PFSK-1 (cell line): ENCODE data around the gene OR10Z1.

Experiments
- FOXP2 ChIP-seq: optimal IDR thresholded peaks from 2 replicates; pipeline ENCODE3; 2011; ENCODE audit warnings: borderline replicate concordance, control low read depth, inconsistent platforms; ENCODE audit not compliant: insufficient read depth; ENCODE audit errors: extremely low read length, extremely low read depth
- POLR2AphosphoS5 ChIP-seq: IDR thresholded peaks from 2 replicates; pipeline ENCODE4 v1.6.1; 2012; ENCODE audit warnings: low read depth, mild to moderate bottlenecking, control low read depth, low read length, moderate library complexity
- SIN3A ChIP-seq: IDR thresholded peaks from 2 replicates; pipeline ENCODE4 v1.6.1; 2012; ENCODE audit warnings: mild to moderate bottlenecking, low read length, moderate library complexity, borderline replicate concordance; ENCODE audit not compliant: insufficient read depth
- TAF1 ChIP-seq: IDR thresholded peaks from 2 replicates; pipeline ENCODE4 v1.6.1; 2012; ENCODE audit warnings: low read length, control low read depth, borderline replicate concordance; ENCODE audit not compliant: insufficient read depth
- TF ChIP-seq, protein P1 (sequence below), 2 experiments: IDR thresholded peaks; 2 replicates each; pipeline versions ENCODE4 v1.6.1 to v1.8.0; 2011 to 2012; ENCODE audit warnings: low read depth in 2 of 2, low read length in 2 of 2, control low read depth in 1 of 2, inconsistent platforms in 1 of 2, mild to moderate bottlenecking in 1 of 2, moderate library complexity in 1 of 2; ENCODE audit not compliant: insufficient read depth in 1 of 2

Gene OR10Z1

DNA sequence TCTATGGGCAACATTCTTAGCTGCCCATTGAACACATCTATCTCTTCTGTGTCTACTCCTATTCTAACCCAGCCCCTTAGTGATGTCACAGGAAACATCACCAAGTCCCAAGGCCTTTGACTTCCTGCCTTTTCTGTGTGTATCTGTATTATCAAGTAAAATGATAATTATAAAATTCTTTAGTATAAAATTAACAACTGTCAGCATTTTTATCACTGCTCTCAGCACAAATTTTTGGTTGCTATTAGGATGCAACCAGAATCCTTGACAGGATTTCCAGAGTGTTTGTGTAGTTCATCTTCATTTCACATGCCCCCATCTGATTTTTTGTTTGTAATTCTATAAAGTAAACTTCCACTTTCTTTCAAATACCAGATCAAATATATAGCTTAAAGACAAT, 33.8 kb downstream of the OR10Z1 start:
- TF ChIP-seq SIN3A: no peak
- no peak for TF ChIP-seq FOXP2
- no peak for TF ChIP-seq TAF1
- no peak for TF ChIP-seq POLR2AphosphoS5
- TF ChIP-seq, protein P1, sequence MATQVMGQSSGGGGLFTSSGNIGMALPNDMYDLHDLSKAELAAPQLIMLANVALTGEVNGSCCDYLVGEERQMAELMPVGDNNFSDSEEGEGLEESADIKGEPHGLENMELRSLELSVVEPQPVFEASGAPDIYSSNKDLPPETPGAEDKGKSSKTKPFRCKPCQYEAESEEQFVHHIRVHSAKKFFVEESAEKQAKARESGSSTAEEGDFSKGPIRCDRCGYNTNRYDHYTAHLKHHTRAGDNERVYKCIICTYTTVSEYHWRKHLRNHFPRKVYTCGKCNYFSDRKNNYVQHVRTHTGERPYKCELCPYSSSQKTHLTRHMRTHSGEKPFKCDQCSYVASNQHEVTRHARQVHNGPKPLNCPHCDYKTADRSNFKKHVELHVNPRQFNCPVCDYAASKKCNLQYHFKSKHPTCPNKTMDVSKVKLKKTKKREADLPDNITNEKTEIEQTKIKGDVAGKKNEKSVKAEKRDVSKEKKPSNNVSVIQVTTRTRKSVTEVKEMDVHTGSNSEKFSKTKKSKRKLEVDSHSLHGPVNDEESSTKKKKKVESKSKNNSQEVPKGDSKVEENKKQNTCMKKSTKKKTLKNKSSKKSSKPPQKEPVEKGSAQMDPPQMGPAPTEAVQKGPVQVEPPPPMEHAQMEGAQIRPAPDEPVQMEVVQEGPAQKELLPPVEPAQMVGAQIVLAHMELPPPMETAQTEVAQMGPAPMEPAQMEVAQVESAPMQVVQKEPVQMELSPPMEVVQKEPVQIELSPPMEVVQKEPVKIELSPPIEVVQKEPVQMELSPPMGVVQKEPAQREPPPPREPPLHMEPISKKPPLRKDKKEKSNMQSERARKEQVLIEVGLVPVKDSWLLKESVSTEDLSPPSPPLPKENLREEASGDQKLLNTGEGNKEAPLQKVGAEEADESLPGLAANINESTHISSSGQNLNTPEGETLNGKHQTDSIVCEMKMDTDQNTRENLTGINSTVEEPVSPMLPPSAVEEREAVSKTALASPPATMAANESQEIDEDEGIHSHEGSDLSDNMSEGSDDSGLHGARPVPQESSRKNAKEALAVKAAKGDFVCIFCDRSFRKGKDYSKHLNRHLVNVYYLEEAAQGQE (IDR thresholded peaks at IDR 0.05; ENCODE audit: insufficient read depth in 1 of 2, low read depth in 2 of 2, low read length in 2 of 2): no peak

DNA sequence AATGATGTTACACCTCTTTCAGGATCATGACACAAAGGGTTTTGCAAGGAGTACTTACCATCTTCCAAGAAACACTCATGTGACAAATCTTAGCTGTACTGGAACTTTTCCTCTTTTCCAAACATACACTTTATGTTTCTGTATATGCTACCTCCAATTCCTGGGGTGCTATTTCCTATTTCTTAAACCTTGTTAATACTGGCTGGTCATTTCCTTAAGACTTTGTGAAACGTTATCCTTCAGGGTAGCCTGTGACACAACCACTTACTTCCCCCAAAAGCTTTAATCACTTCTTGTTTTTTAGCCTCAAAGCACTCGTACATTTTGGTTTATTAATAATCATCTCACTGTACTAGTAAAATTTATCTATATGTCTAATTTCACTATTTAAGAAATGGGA, 39.4 kb downstream of the OR10Z1 start:
- TF ChIP-seq FOXP2 (no peak), TAF1 (no peak), SIN3A (no peak), POLR2AphosphoS5 (no peak)
- TF ChIP-seq, protein P1 (IDR thresholded peaks at IDR 0.05; ENCODE audit: insufficient read depth in 1 of 2, low read depth in 2 of 2, low read length in 2 of 2): no peak

DNA sequence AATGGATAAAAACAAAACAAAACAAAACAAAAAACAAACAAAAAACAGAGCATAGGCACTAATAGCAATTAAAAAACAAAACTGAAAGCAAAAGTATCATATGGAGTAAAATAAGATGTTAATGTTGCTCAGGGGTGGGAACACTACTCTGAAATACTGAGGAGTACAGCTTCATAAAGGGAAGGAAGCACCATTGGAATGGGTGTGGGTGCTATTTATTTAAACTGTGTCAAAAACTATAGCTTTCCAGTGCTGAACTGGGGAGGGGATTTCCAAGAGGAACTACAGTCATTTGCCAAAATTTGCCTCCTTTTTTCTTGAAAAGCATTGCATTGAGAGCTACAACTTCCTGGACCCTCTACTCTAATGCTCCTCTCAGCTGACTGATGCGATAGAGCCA, 41.4 kb downstream of the OR10Z1 start:
- TF ChIP-seq POLR2AphosphoS5 (no peak), SIN3A (no peak), FOXP2 (no peak), TAF1 (no peak)
- TF ChIP-seq, protein P1 (IDR thresholded peaks at IDR 0.05; ENCODE audit: insufficient read depth in 1 of 2, low read depth in 2 of 2, low read length in 2 of 2): no peak

DNA sequence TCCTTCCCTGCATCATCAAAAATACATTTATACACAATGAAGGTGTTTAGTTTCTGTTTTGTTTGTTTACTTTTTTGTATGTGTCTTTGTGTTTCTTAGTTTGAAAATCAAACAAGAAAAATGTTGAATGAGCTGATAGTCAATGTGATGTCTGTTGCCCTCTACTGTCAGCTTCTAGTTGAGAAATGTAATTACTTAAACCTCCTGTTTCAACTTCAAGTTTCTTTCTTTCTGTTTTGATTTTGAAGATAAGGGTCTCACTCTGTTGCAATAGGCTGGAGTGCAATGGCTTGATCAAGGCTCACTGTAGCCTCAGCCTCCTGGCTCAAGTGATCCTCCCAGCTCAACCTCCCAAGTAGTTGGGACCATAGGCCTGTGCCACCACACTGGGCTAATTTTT, 44.0 kb downstream of the OR10Z1 start:
- TF ChIP-seq, protein P1 (IDR thresholded peaks at IDR 0.05; ENCODE audit: insufficient read depth in 1 of 2, low read depth in 2 of 2, low read length in 2 of 2): no peak
- TF ChIP-seq SIN3A (no peak), POLR2AphosphoS5 (no peak), TAF1 (no peak), FOXP2 (no peak)

DNA sequence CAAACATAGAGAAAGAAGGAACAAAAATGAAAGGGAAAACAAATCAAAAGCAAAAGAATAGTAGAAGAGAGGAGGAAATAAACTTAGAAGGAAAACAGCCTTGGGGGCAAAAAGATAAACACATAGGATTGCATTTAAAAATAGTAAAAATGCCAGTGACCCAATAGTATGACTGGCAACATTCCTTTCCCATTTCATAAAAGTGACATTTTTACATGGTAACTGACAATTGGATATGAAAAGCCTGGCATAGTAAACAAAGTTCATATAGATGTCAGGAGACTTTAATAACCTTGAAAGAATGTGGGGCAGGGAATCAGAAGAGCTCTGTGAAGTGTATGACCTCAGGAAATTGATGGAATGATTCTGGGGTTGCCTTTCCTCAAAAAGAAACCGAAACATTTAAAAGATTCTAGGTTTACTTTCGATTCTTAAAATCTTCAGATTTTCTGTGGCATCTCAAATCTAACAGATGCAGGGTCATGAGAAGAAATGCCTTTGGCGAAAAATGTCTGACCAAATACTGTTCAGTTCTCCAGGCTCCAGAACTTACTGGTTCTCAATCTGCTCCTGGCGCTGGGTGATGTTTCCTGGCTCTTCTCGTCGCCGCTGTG, 47.8 kb downstream of the OR10Z1 start:
- TF ChIP-seq SIN3A: no peak
- no peak for TF ChIP-seq TAF1
- TF ChIP-seq, protein P1 (IDR thresholded peaks at IDR 0.05; ENCODE audit: insufficient read depth in 1 of 2, low read depth in 2 of 2, low read length in 2 of 2): no peak
- TF ChIP-seq FOXP2: no peak
- no peak for TF ChIP-seq POLR2AphosphoS5
